ENCODE results near the gene DBNL.
A peak's percentile ranks its signal among the peaks of the same experiment; 100 is the strongest.
"Not testable (repeated sequence)": the region's sequence is repeated elsewhere in the genome, so short reads cannot be mapped to it uniquely, and the experiment has no call there.

DBNL gene

GRCh38 chr7:44044315-44045225 lies at the start of gene DBNL:
Gene DBNL (plus strand): TSS chr7:44044702. CDS start chr7:44044738, 36 bp downstream.
- peak; percentile 96 for DNase-seq (ENCODE audit: low spot score)

- not testable (repeated sequence) for DNase-seq (ENCODE audit: low spot score)
These were observed 47.0 kb upstream of the DBNL start, which contains the start of gene SPDYE1 for GRCh38 chr7:43997532-43997931. Gene SPDYE1 (plus strand): TSS chr7:43997897. CDS start chr7:43999950, 2,053 bp downstream.

- not testable (repeated sequence) for DNase-seq (ENCODE audit: low spot score)
These were observed 32.4 kb upstream of the DBNL start for GRCh38 chr7:44012081-44012480.

- DNase-seq (ENCODE audit: low spot score), result not testable (repeated sequence)
These were observed 29.4 kb upstream of the DBNL start for GRCh38 chr7:44015090-44015489.

GRCh38 chr7:44018857-44019807 lies 25.4 kb upstream of the DBNL start:
- DNase-seq (ENCODE audit: low spot score), result peak; percentile 99

GRCh38 chr7:44019825-44020224 lies 24.7 kb upstream of the DBNL start:
- not testable (repeated sequence) for DNase-seq (ENCODE audit: low spot score)

- not testable (repeated sequence) for DNase-seq (ENCODE audit: low spot score)
These were observed 22.4 kb upstream of the DBNL start for GRCh38 chr7:44022069-44022468.

- not testable (repeated sequence) for DNase-seq (ENCODE audit: low spot score)
These were observed 21.6 kb upstream of the DBNL start for GRCh38 chr7:44022796-44023467.

GRCh38 chr7:44029433-44029832 lies 15.1 kb upstream of the DBNL start:
- not testable (repeated sequence) for DNase-seq (ENCODE audit: low spot score)

- DNase-seq (ENCODE audit: low spot score), result not testable (repeated sequence)
These were observed 14.5 kb upstream of the DBNL start for GRCh38 chr7:44030029-44030428.

GRCh38 chr7:44031319-44031718 lies 13.2 kb upstream of the DBNL start:
- DNase-seq (ENCODE audit: low spot score), result not testable (repeated sequence)

- DNase-seq (ENCODE audit: low spot score), result not testable (repeated sequence)
These were observed 12.5 kb upstream of the DBNL start for GRCh38 chr7:44032031-44032430.

GRCh38 chr7:44033971-44034844 lies 10.3 kb upstream of the DBNL start:
- not testable (repeated sequence) for DNase-seq (ENCODE audit: low spot score)

GRCh38 chr7:44036364-44036763 lies 8.1 kb upstream of the DBNL start:
- not testable (repeated sequence) for DNase-seq (ENCODE audit: low spot score)

GRCh38 chr7:44037951-44038350 lies 6.6 kb upstream of the DBNL start:
- not testable (repeated sequence) for DNase-seq (ENCODE audit: low spot score)

GRCh38 chr7:44038553-44038952 lies 5.9 kb upstream of the DBNL start:
- DNase-seq (ENCODE audit: low spot score), result not testable (repeated sequence)

GRCh38 chr7:44038961-44039558 lies 5.4 kb upstream of the DBNL start:
- DNase-seq (ENCODE audit: low spot score), result peak; percentile 37

- DNase-seq (ENCODE audit: low spot score), result not testable (repeated sequence)
These were observed 4.6 kb upstream of the DBNL start for GRCh38 chr7:44039800-44040492.

- DNase-seq (ENCODE audit: low spot score), result not testable (repeated sequence)
These were observed 4.0 kb upstream of the DBNL start for GRCh38 chr7:44040493-44040891.

GRCh38 chr7:44042221-44042620 lies 2.3 kb upstream of the DBNL start:
- no peak for DNase-seq (ENCODE audit: low spot score)

Measured in AG08396 (cell line).